Panc1 (cell line): ENCODE results near the gene FAM240A. TPM values are rescaled to one million over a fixed set of nuclear protein-coding genes. Genes with fewer than 3 reads are reported as not detected.

ENCODE experiments used
- ATAC-seq: fragments of 200-7000 bp; cut with Tn5 transposase; 2 replicates; pipeline ENCODE4 v1.9.1; 2020; ENCODE audit warnings: mild to moderate bottlenecking, moderate library complexity
- BruUV-seq: library from RNA; stranded (reverse); fragments of 400-500 nt; replicated peaks from 2 replicates; lab custom pipeline; 2021; lab: Mats Ljungman, UMichigan
- CTCF ChIA-PET: fragments of 300-600 bp; sonication (Branson Sonifier 250); formaldehyde crosslinking; loops from one replicate; lab custom pipeline; 2022; ENCODE audit warnings: antibody characterized with exemption; lab: Charles Lee
- POLR2A ChIA-PET: fragments of 300-600 bp; sonication (Branson Sonifier 250); formaldehyde crosslinking; loops from one replicate; lab custom pipeline; 2022; ENCODE audit warnings: antibody characterized with exemption; lab: Charles Lee
- DNase-seq: peaks from one replicate; pipeline ENCODE4 v3.0.0-alpha.2; 2010; ENCODE audit warnings: low read depth, low spot score
- H3K27ac ChIP-seq: 2 replicates; pipeline ENCODE4 v1.5.1; 2011; ENCODE audit warnings: mild to moderate bottlenecking, low read length, inconsistent platforms
- H3K27me3 ChIP-seq: fragments of 200-500 bp; sonication (Bioruptor generic); 2 replicates; pipeline ENCODE4 v1.6.0; 2014; ENCODE audit warnings: low read length, inconsistent platforms; ENCODE audit not compliant: control insufficient read depth, insufficient read depth
- H3K36me3 ChIP-seq: fragments of 200-500 bp; sonication (Bioruptor generic); 2 replicates; pipeline ENCODE4 v1.5.1; 2014; ENCODE audit warnings: inconsistent platforms, mild to moderate bottlenecking, low read length, moderate library complexity; ENCODE audit not compliant: control insufficient read depth, insufficient read depth
- H3K4me1 ChIP-seq: 2 replicates; pipeline ENCODE4 v1.5.1; 2011; ENCODE audit warnings: inconsistent platforms, mild to moderate bottlenecking, low read length, moderate library complexity; ENCODE audit not compliant: control insufficient read depth, insufficient read depth
- H3K4me3 ChIP-seq, 2 experiments: 2 replicates each; pipeline ENCODE4 v1.5.1; 2011 to 2012; ENCODE audit warnings: low read depth in 2 of 2, low read length in 2 of 2, mild to moderate bottlenecking in 2 of 2, inconsistent platforms in 1 of 2, moderate library complexity in 1 of 2
- H3K9me3 ChIP-seq: fragments of 200-500 bp; sonication (Bioruptor generic); 2 replicates; pipeline ENCODE4 v1.5.1; 2014; ENCODE audit warnings: low read depth, mild to moderate bottlenecking, inconsistent platforms, low read length, moderate library complexity; ENCODE audit not compliant: control insufficient read depth, insufficient read depth
- CTCF ChIP-seq: fragments of 450-650 bp; IDR thresholded peaks from 2 replicates; pipeline ENCODE4 v1.5.1; 2017; ENCODE audit warnings: mild to moderate bottlenecking
- POLR2AphosphoS5 ChIP-seq: IDR thresholded peaks from 2 replicates; pipeline ENCODE4 v1.6.1; 2012; ENCODE audit warnings: mild to moderate bottlenecking, low read depth, low read length, moderate library complexity
- REST ChIP-seq, 2 experiments: IDR thresholded peaks; 2 replicates each; pipeline ENCODE4 v1.6.1; 2011 to 2012; ENCODE audit warnings: low read depth in 2 of 2, control low read depth in 1 of 2, low read length in 1 of 2, mild to moderate bottlenecking in 1 of 2, moderate library complexity in 1 of 2; ENCODE audit not compliant: insufficient read depth in 1 of 2
- SIN3A ChIP-seq: IDR thresholded peaks from 2 replicates; pipeline ENCODE4 v1.6.1; 2012; ENCODE audit warnings: low read depth, mild to moderate bottlenecking, low read length, moderate library complexity, borderline replicate concordance; ENCODE audit not compliant: insufficient read depth
- TCF7L2 ChIP-seq: IDR thresholded peaks from 2 replicates; pipeline ENCODE4 v1.6.1; 2011; ENCODE audit warnings: mild to moderate bottlenecking, low read depth, low read length, inconsistent platforms
- in situ Hi-C: cut with HindIII; loops from 2 replicates; pipeline ENCODE4 v1.10.0; 2016; ENCODE audit warnings: low sequenced_read_pairs, low pct_unique_long_range_greater_than_20kb
- intact Hi-C: fragments of 100-400 bp; cut with micrococcal nuclease; formaldehyde crosslinking; loops from one replicate; pipeline ENCODE4 v1.10.0; 2022; ENCODE audit not compliant: unreplicated experiment
- total RNA-seq: library from RNA; stranded (reverse); gene quantifications from one replicate; pipeline ENCODE4 v1.2.1, GENCODE V29; 2021; ENCODE audit not compliant: unreplicated experiment

FAM240A gene
- total RNA-seq, 1 experiment from 2014 or later = not detected

- no peaks in the 10 kb centered on the region for H3K4me1 ChIP-seq
- in situ Hi-C loops (no loop called here), intact Hi-C loops (no loop called here)
- DNase-seq (no peak), ATAC-seq (no peak)
- ChIA-PET POLR2A (no interaction called here), CTCF (no interaction called here)
- H3K4me3 ChIP-seq = no peak overlapping the region
- no peak for TF ChIP-seq POLR2AphosphoS5
- no peak for TF ChIP-seq TCF7L2
- TF ChIP-seq REST (IDR thresholded peaks at IDR 0.05; ENCODE audit: insufficient read depth in 1 of 2, low read depth in 2 of 2, low read length in 1 of 2) = no peak
- no peak for TF ChIP-seq CTCF
- TF ChIP-seq SIN3A = no peak
- H3K36me3 ChIP-seq = no peaks in the 10 kb centered on the region
- H3K27ac ChIP-seq = no peak overlapping the region
- no peaks in the 10 kb centered on the region for H3K9me3 ChIP-seq
- peaks cover 9% of the 10 kb centered on the region for H3K27me3 ChIP-seq
- BruUV-seq = no TSS peak
Observed at GRCh38 chr3:46615976-46616375, 3.7 kb downstream of the FAM240A start.

GRCh38 chr3:46617941-46618340 is 5.6 kb downstream of the FAM240A start:
- Histone ChIP-seq H3K9me3 (no peaks in the 10 kb centered on the region), H3K36me3 (no peaks in the 10 kb centered on the region), H3K27me3 (peaks cover 12% of the 10 kb centered on the region), H3K4me1 (no peaks in the 10 kb centered on the region), H3K27ac (no peak overlapping the region), H3K4me3 (no peak overlapping the region)
- ChIA-PET POLR2A (no interaction called here), CTCF (no interaction called here)
- TF ChIP-seq REST (IDR thresholded peaks at IDR 0.05; ENCODE audit: insufficient read depth in 1 of 2, low read depth in 2 of 2, low read length in 1 of 2) (no peak), POLR2AphosphoS5 (no peak), SIN3A (no peak), CTCF (no peak), TCF7L2 (no peak)
- ATAC-seq (no peak), DNase-seq (no peak)
- intact Hi-C loops = no loop called here
- in situ Hi-C loops = no loop called here
- BruUV-seq = no TSS peak
